Measurements from ENCODE around the gene LGI1.
A peak's percentile ranks its signal among the peaks of the same experiment; 100 is the strongest.

LGI1 gene

GRCh38 chr10:93815304-93816096 lies 57.8 kb downstream of the LGI1 start:
- Histone ChIP-seq H3K9me3 (ENCODE audit: low read length) (no peaks in the 10 kb centered on the region), H3K36me3 (ENCODE audit: insufficient read depth, low read length) (no peaks in the 10 kb centered on the region), H3K9ac (ENCODE audit: low read length) (no peak overlapping the region), H2AFZ (ENCODE audit: low read length) (no peak overlapping the region), H3K27ac (ENCODE audit: low read depth, low read length, poor library complexity, severe bottlenecking) (no peak overlapping the region), H4K20me1 (ENCODE audit: insufficient read depth, low read length) (no peaks in the 10 kb centered on the region), H3K79me2 (ENCODE audit: insufficient read depth, low read length) (no peaks in the 10 kb centered on the region), H3K9me2 (ENCODE audit: low read depth, low read length) (no peaks in the 10 kb centered on the region), H3K4me2 (ENCODE audit: low read length) (no peak overlapping the region), H3K4me1 (ENCODE audit: insufficient read depth, low read length, severe bottlenecking) (no peaks in the 10 kb centered on the region), H3K27me3 (ENCODE audit: insufficient read depth, low read length) (no peaks in the 10 kb centered on the region), H3F3A (ENCODE audit: insufficient read depth, low read length) (no peaks in the 10 kb centered on the region), H3K4me3 (ENCODE audit: low read depth, low read length, poor library complexity, severe bottlenecking) (no peak overlapping the region)
- TF ChIP-seq, protein P1, sequence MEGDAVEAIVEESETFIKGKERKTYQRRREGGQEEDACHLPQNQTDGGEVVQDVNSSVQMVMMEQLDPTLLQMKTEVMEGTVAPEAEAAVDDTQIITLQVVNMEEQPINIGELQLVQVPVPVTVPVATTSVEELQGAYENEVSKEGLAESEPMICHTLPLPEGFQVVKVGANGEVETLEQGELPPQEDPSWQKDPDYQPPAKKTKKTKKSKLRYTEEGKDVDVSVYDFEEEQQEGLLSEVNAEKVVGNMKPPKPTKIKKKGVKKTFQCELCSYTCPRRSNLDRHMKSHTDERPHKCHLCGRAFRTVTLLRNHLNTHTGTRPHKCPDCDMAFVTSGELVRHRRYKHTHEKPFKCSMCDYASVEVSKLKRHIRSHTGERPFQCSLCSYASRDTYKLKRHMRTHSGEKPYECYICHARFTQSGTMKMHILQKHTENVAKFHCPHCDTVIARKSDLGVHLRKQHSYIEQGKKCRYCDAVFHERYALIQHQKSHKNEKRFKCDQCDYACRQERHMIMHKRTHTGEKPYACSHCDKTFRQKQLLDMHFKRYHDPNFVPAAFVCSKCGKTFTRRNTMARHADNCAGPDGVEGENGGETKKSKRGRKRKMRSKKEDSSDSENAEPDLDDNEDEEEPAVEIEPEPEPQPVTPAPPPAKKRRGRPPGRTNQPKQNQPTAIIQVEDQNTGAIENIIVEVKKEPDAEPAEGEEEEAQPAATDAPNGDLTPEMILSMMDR (IDR thresholded peaks at IDR 0.05; ENCODE audit: low read length): peak; percentile 11; the same call in 1 of the 2 replicates
- no peak for TF ChIP-seq EZH2 (IDR thresholded peaks at IDR 0.05; ENCODE audit: borderline replicate concordance, low read length)

- Histone ChIP-seq H3K79me2 (ENCODE audit: insufficient read depth, low read length) (no peaks in the 10 kb centered on the region), H3K27ac (ENCODE audit: low read depth, low read length, poor library complexity, severe bottlenecking) (no peak overlapping the region), H3K4me3 (ENCODE audit: low read depth, low read length, poor library complexity, severe bottlenecking) (no peak overlapping the region), H3K36me3 (ENCODE audit: insufficient read depth, low read length) (no peaks in the 10 kb centered on the region), H3K4me2 (ENCODE audit: low read length) (no peak overlapping the region), H3K9ac (ENCODE audit: low read length) (no peak overlapping the region), H3K27me3 (ENCODE audit: insufficient read depth, low read length) (no peaks in the 10 kb centered on the region), H2AFZ (ENCODE audit: low read length) (no peak overlapping the region), H3K4me1 (ENCODE audit: insufficient read depth, low read length, severe bottlenecking) (no peaks in the 10 kb centered on the region), H3K9me3 (ENCODE audit: low read length) (no peaks in the 10 kb centered on the region), H3F3A (ENCODE audit: insufficient read depth, low read length) (no peaks in the 10 kb centered on the region), H3K9me2 (ENCODE audit: low read depth, low read length) (no peaks in the 10 kb centered on the region), H4K20me1 (ENCODE audit: insufficient read depth, low read length) (no peaks in the 10 kb centered on the region)
- TF ChIP-seq, protein P1 (IDR thresholded peaks at IDR 0.05; ENCODE audit: low read length): peak; percentile 40; the same call in 1 of the 2 replicates
- TF ChIP-seq EZH2 (IDR thresholded peaks at IDR 0.05; ENCODE audit: borderline replicate concordance, low read length): no peak
These were observed 58.5 kb downstream of the LGI1 start for GRCh38 chr10:93816123-93816747.

DNA sequence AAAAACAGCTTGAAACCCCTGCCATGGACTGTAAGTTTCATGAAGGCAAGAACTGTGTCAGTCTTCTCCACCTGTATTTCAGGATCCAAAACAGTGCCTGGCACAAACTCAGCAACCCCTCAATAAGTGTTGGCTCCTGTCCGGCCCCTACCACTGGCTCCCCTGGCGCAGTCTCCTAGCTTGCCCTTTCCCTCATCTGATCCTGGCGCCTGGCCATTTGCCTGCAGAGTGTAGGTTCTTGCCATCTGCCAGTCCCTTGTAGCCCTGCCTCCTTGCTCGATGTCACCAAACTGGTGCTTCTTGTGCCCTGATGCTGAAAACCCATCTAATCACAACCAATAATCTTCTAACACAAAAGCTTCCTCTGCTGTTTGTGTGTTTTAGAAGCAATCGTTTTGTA lies 60.4 kb downstream of the LGI1 start:
- H3K4me2 ChIP-seq (ENCODE audit: low read length): no peak overlapping the region
- H3K9me3 ChIP-seq (ENCODE audit: low read length): no peaks in the 10 kb centered on the region
- H2AFZ ChIP-seq (ENCODE audit: low read length): no peak overlapping the region
- H3K4me1 ChIP-seq (ENCODE audit: insufficient read depth, low read length, severe bottlenecking): no peaks in the 10 kb centered on the region
- no peak overlapping the region for H3K9ac ChIP-seq (ENCODE audit: low read length)
- no peaks in the 10 kb centered on the region for H3K27me3 ChIP-seq (ENCODE audit: insufficient read depth, low read length)
- H4K20me1 ChIP-seq (ENCODE audit: insufficient read depth, low read length): no peaks in the 10 kb centered on the region
- H3K4me3 ChIP-seq (ENCODE audit: low read depth, low read length, poor library complexity, severe bottlenecking): no peak overlapping the region
- H3K9me2 ChIP-seq (ENCODE audit: low read depth, low read length): no peaks in the 10 kb centered on the region
- H3F3A ChIP-seq (ENCODE audit: insufficient read depth, low read length): no peaks in the 10 kb centered on the region
- no peaks in the 10 kb centered on the region for H3K79me2 ChIP-seq (ENCODE audit: insufficient read depth, low read length)
- TF ChIP-seq, protein P1 (IDR thresholded peaks at IDR 0.05; ENCODE audit: low read length): no peak
- TF ChIP-seq EZH2 (IDR thresholded peaks at IDR 0.05; ENCODE audit: borderline replicate concordance, low read length): no peak
- H3K36me3 ChIP-seq (ENCODE audit: insufficient read depth, low read length): no peaks in the 10 kb centered on the region
- no peak overlapping the region for H3K27ac ChIP-seq (ENCODE audit: low read depth, low read length, poor library complexity, severe bottlenecking)
